Endothelial cell (in vitro differentiated cells): ENCODE results near the gene SPOPL. TPM values are rescaled to one million over a fixed set of nuclear protein-coding genes. Genes with fewer than 3 reads are reported as not detected.
"Not testable (repeated sequence)": the region's sequence is repeated elsewhere in the genome, so short reads cannot be mapped to it uniquely, and the experiment has no call there.

Source experiments
- DNase-seq: peaks from one replicate; pipeline ENCODE4 v3.0.0; 2021; ENCODE audit warnings: low spot score
- H3K27ac Mint-ChIP-seq: one replicate; pipeline ENCODE4 v1.8.0; 2021; ENCODE audit warnings: mixed read lengths, inconsistent platforms; ENCODE audit not compliant: unreplicated experiment
- H3K27me3 Mint-ChIP-seq: one replicate; pipeline ENCODE4 v1.8.0; 2021; ENCODE audit warnings: mild to moderate bottlenecking, moderate library complexity, mixed read lengths, inconsistent platforms; ENCODE audit not compliant: unreplicated experiment
- H3K36me3 Mint-ChIP-seq: one replicate; pipeline ENCODE4 v1.8.0; 2021; ENCODE audit warnings: mild to moderate bottlenecking, low read depth, mixed read lengths, inconsistent platforms; ENCODE audit not compliant: unreplicated experiment
- H3K4me1 Mint-ChIP-seq: one replicate; pipeline ENCODE4 v1.8.0; 2021; ENCODE audit warnings: mild to moderate bottlenecking, mixed read lengths, inconsistent platforms; ENCODE audit not compliant: unreplicated experiment
- H3K4me3 Mint-ChIP-seq: one replicate; pipeline ENCODE4 v1.8.0; 2021; ENCODE audit warnings: mild to moderate bottlenecking, mixed read lengths, inconsistent platforms; ENCODE audit not compliant: unreplicated experiment
- H3K9me3 Mint-ChIP-seq: one replicate; pipeline ENCODE4 v1.8.0; 2021; ENCODE audit warnings: mixed read lengths, inconsistent platforms; ENCODE audit not compliant: unreplicated experiment
- total RNA-seq: library from RNA; stranded (reverse); fragmentation: NEBNext Ultra II Directional; extraction: Animal tissue kit (Norgen Biotek cat#: 25700); gene quantifications from one replicate; pipeline ENCODE4 v1.2.1, GENCODE V29; 2021; ENCODE audit not compliant: unreplicated experiment
- TF ChIP-seq, protein P1 (sequence below): fragments of 200-600 bp; sonication (generic); IDR thresholded peaks from one replicate; pipeline ENCODE4 v1.5.0; 2021; ENCODE audit warnings: antibody characterized with exemption; ENCODE audit not compliant: unreplicated experiment

SPOPL gene
- total RNA-seq, 1 donor from 2014 or later: 27.8 TPM

DNA sequence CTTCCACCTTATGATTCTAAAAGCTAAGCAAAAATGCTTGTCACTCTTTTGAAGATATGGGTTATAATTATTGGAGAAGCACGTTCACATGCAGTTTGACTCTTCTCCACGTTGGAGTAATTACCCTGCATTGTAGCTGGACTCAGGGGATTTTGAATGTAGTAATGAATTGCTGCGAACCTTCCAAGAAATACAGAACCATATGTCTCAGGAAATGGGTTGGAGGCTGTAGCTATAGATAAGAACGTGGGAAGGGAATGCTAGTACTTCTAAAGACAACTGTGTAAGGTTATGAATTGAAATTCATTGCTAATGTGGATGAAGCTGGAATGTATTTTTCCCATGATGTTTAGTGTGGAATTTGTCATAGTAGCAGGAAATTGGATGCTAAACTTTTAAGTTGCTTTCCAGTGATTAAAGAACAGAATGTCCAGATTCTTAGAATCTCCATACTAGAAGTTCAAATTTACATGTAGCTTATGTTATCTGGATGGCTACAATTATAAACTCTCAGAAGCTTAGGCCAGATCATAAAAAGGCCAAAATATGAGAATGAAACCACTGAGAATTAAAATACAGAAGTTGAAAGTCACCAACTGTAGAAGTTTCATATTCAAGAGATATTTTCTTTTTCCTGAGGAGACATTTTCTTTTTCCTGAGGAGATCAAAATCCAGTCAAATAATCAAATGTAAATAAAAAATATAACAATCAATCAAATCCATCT lies 27.3 kb upstream of the SPOPL start:
- Mint-ChIP-seq H3K4me1 (peaks cover 37% of the 10 kb centered on the region), H3K4me3 (no peak overlapping the region), H3K27me3 (no peaks in the 10 kb centered on the region), H3K36me3 (no peaks in the 10 kb centered on the region), H3K27ac (peak overlapping the region; percentile 80), H3K9me3 (no peaks in the 10 kb centered on the region)
- DNase-seq: no peak
- TF ChIP-seq, protein P1, sequence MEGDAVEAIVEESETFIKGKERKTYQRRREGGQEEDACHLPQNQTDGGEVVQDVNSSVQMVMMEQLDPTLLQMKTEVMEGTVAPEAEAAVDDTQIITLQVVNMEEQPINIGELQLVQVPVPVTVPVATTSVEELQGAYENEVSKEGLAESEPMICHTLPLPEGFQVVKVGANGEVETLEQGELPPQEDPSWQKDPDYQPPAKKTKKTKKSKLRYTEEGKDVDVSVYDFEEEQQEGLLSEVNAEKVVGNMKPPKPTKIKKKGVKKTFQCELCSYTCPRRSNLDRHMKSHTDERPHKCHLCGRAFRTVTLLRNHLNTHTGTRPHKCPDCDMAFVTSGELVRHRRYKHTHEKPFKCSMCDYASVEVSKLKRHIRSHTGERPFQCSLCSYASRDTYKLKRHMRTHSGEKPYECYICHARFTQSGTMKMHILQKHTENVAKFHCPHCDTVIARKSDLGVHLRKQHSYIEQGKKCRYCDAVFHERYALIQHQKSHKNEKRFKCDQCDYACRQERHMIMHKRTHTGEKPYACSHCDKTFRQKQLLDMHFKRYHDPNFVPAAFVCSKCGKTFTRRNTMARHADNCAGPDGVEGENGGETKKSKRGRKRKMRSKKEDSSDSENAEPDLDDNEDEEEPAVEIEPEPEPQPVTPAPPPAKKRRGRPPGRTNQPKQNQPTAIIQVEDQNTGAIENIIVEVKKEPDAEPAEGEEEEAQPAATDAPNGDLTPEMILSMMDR: no peak

DNA sequence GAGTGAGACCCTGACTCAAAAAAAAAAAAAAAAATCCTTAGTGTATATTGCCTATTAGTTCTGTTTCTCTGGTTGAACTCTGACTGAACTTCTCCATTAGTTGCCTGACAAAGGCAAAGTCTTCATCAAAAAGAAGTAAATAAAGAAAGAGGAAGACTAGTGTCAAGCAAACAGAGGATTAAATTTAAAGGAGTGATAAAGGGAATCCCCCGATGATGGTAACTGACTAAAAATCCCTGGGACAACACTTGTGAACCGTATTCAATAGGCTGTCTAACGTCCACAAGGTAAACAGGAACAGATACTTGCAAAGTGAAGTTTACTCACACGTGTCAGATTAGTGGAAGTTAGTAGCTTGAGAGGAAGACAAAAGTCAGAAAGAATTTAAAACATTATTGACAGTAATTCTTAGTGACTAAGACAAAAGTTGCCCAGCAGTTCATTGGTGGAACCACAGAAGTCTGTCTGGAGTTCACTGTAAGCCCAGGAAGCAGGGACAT lies 26.2 kb upstream of the SPOPL start:
- Mint-ChIP-seq H3K36me3 (no peaks in the 10 kb centered on the region), H3K27ac (peak overlapping the region; percentile 80), H3K4me3 (no peak overlapping the region), H3K4me1 (peaks cover 37% of the 10 kb centered on the region), H3K27me3 (no peaks in the 10 kb centered on the region), H3K9me3 (no peaks in the 10 kb centered on the region)
- DNase-seq: no peak
- TF ChIP-seq, protein P1: no peak

DNA sequence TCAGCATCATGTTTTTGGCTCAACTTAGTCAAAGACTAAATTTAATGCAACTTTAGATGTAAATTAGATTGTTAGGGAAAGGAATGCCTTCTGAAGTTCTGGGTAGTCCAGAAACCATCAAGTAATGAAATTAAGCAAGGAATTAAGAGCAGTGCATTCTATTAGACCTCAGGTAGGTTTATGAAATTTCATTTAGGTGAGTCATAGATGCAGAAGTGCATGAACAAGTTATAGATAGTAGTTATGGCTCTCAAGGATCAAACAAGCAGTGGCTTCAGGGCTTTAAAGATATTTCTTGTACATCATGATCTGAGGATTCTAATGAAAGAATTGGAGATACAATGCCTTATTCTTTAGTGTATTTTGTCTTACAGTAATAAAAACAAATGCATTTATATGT lies 25.4 kb upstream of the SPOPL start:
- H3K4me3 Mint-ChIP-seq: no peak overlapping the region
- no peak overlapping the region for H3K27ac Mint-ChIP-seq
- no peaks in the 10 kb centered on the region for H3K9me3 Mint-ChIP-seq
- no peaks in the 10 kb centered on the region for H3K27me3 Mint-ChIP-seq
- no peaks in the 10 kb centered on the region for H3K36me3 Mint-ChIP-seq
- peaks cover 37% of the 10 kb centered on the region for H3K4me1 Mint-ChIP-seq
- no peak for DNase-seq
- TF ChIP-seq, protein P1: no peak

DNA sequence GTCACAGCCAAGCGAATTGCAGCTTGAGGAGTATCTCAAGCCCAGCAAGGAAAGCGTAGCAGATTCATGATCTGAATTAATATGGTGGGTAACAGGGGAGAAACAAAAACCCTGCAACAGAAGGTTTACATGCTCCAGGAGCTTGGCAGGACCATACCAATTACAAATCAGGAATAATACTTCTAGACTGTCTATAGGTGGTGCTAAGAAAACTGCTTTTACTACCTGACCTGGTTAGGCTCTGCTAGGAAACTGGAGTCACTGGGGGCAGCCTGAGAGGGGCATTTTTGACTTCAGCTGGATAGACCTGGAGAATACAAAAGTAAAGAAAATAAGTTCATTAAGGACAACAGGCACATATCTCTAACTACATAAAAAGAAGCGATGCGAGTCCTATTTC lies 24.6 kb upstream of the SPOPL start:
- no peaks in the 10 kb centered on the region for H3K27me3 Mint-ChIP-seq
- H3K36me3 Mint-ChIP-seq: no peaks in the 10 kb centered on the region
- no peaks in the 10 kb centered on the region for H3K9me3 Mint-ChIP-seq
- H3K27ac Mint-ChIP-seq: no peak overlapping the region
- H3K4me1 Mint-ChIP-seq: peaks cover 32% of the 10 kb centered on the region
- no peak overlapping the region for H3K4me3 Mint-ChIP-seq
- TF ChIP-seq, protein P1: no peak
- DNase-seq: no peak

DNA sequence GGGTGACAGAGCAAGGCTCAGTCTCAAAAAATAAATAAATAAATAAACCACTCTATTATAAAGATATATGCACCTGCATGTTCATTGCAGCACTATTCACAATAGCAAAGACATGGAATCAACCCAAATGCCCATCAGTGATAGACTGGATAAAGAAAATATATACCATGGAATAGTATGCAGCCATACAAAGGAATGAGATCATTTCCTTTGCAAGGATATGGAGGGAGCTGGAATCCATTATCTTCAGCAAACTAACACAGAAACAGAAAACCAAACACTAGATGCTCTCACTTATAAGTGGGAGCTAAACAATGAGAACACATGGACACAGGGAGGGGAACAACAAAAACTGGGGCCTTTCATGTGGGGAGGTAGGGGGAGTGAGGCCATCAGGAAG lies 18.8 kb upstream of the SPOPL start:
- not testable (repeated sequence) for H3K4me3 Mint-ChIP-seq, H3K36me3 Mint-ChIP-seq, H3K4me1 Mint-ChIP-seq, H3K27ac Mint-ChIP-seq, H3K9me3 Mint-ChIP-seq, DNase-seq, H3K27me3 Mint-ChIP-seq
